Nephron progenitor cell (in vitro differentiated cells): ENCODE measurements around the gene ATP2B2.

Experiments used
- DNase-seq: peaks from one replicate; pipeline ENCODE4 v3.0.0; 2021
- H3K27ac Mint-ChIP-seq: 2 replicates; pipeline ENCODE4 v1.8.0; 2021; ENCODE audit warnings: mild to moderate bottlenecking, moderate library complexity, mixed read lengths
- H3K27me3 Mint-ChIP-seq: 2 replicates; pipeline ENCODE4 v1.8.0; 2021; ENCODE audit warnings: mild to moderate bottlenecking, low read depth, mixed read lengths; ENCODE audit not compliant: poor library complexity
- H3K36me3 Mint-ChIP-seq: 2 replicates; pipeline ENCODE4 v1.8.0; 2021; ENCODE audit warnings: low read depth, mixed read lengths
- H3K4me1 Mint-ChIP-seq: 2 replicates; pipeline ENCODE4 v1.8.0; 2021; ENCODE audit warnings: mixed read lengths
- H3K4me3 Mint-ChIP-seq: 2 replicates; pipeline ENCODE4 v1.8.0; 2021; ENCODE audit warnings: mild to moderate bottlenecking, moderate library complexity, mixed read lengths
- H3K9me3 Mint-ChIP-seq: 2 replicates; pipeline ENCODE4 v1.8.0; 2021; ENCODE audit warnings: mild to moderate bottlenecking, moderate library complexity, mixed read lengths
- CTCF ChIP-seq: fragments of 200-600 bp; sonication (generic); IDR thresholded peaks from 2 replicates; pipeline ENCODE4 v1.5.0; 2021; ENCODE audit warnings: antibody characterized with exemption

The ATP2B2 gene

GRCh38 chr3:10528046-10528445, 22.7 kb upstream of the ATP2B2 start:
- TF ChIP-seq CTCF, result no peak
- no peaks in the 10 kb centered on the region for H3K9me3 Mint-ChIP-seq
- no peak for DNase-seq

GRCh38 chr3:10527295-10528001, 22.1 kb upstream of the ATP2B2 start:
- Mint-ChIP-seq H3K4me3 (no peak overlapping the region), H3K9me3 (no peaks in the 10 kb centered on the region), H3K36me3 (no peaks in the 10 kb centered on the region), H3K27ac (no peak overlapping the region), H3K27me3 (peaks cover 54% of the 10 kb centered on the region), H3K4me1 (no peaks in the 10 kb centered on the region)
- no peak for DNase-seq
- TF ChIP-seq CTCF, result no peak

More at GRCh38 chr3:10528046-10528445, 22.7 kb upstream of the ATP2B2 start:
- Mint-ChIP-seq H3K4me3 (no peak overlapping the region), H3K27me3 (peaks cover 51% of the 10 kb centered on the region), H3K4me1 (no peaks in the 10 kb centered on the region), H3K27ac (no peak overlapping the region), H3K36me3 (no peaks in the 10 kb centered on the region)

GRCh38 chr3:10526366-10526765, 21.0 kb upstream of the ATP2B2 start:
- TF ChIP-seq CTCF, result no peak
- Mint-ChIP-seq H3K4me3 (no peak overlapping the region), H3K36me3 (no peaks in the 10 kb centered on the region), H3K27me3 (peaks cover 65% of the 10 kb centered on the region), H3K9me3 (no peaks in the 10 kb centered on the region), H3K4me1 (no peaks in the 10 kb centered on the region), H3K27ac (no peak overlapping the region)
- DNase-seq, result no peak

GRCh38 chr3:10524799-10525301, 19.5 kb upstream of the ATP2B2 start:
- Mint-ChIP-seq H3K4me1 (peaks cover 4% of the 10 kb centered on the region), H3K36me3 (no peaks in the 10 kb centered on the region), H3K27ac (no peak overlapping the region), H3K27me3 (peaks cover 73% of the 10 kb centered on the region), H3K4me3 (no peak overlapping the region), H3K9me3 (no peaks in the 10 kb centered on the region)
- DNase-seq, result no peak
- TF ChIP-seq CTCF, result no peak

- no peak overlapping the region for H3K27ac Mint-ChIP-seq
- H3K4me3 Mint-ChIP-seq, result no peak overlapping the region
- no peaks in the 10 kb centered on the region for H3K9me3 Mint-ChIP-seq
- peaks cover 5% of the 10 kb centered on the region for H3K4me1 Mint-ChIP-seq
- no peak for DNase-seq
- no peak for TF ChIP-seq CTCF
- H3K36me3 Mint-ChIP-seq, result no peaks in the 10 kb centered on the region
- H3K27me3 Mint-ChIP-seq, result peaks cover 73% of the 10 kb centered on the region
These were observed 18.9 kb upstream of the ATP2B2 start for GRCh38 chr3:10524270-10524669.

- DNase-seq, result no peak
- no peak for TF ChIP-seq CTCF
- Mint-ChIP-seq H3K27ac (no peak overlapping the region), H3K27me3 (peaks cover 70% of the 10 kb centered on the region), H3K36me3 (no peaks in the 10 kb centered on the region), H3K4me1 (peaks cover 13% of the 10 kb centered on the region), H3K4me3 (no peak overlapping the region), H3K9me3 (no peaks in the 10 kb centered on the region)
These were observed 18.2 kb upstream of the ATP2B2 start for GRCh38 chr3:10523561-10523960.
